ENCODE results near the gene PACSIN2.

PACSIN2 gene

GRCh38 chr22:42825796-42826195, 189.2 kb downstream of the PACSIN2 start:
- DNase-seq (ENCODE audit: extremely low read depth, insufficient read length), result no peak
- Histone ChIP-seq H3K36me3 (ENCODE audit: control insufficient read depth, insufficient read depth, low read length) (peaks cover 13% of the 10 kb centered on the region), H3K4me3 (replicated peaks; ENCODE audit: low read depth, low read length) (no peak overlapping the region), H3K27me3 (replicated peaks; ENCODE audit: control insufficient read depth, insufficient read depth, low read length) (no peaks in the 10 kb centered on the region)
- TF ChIP-seq, protein P1, sequence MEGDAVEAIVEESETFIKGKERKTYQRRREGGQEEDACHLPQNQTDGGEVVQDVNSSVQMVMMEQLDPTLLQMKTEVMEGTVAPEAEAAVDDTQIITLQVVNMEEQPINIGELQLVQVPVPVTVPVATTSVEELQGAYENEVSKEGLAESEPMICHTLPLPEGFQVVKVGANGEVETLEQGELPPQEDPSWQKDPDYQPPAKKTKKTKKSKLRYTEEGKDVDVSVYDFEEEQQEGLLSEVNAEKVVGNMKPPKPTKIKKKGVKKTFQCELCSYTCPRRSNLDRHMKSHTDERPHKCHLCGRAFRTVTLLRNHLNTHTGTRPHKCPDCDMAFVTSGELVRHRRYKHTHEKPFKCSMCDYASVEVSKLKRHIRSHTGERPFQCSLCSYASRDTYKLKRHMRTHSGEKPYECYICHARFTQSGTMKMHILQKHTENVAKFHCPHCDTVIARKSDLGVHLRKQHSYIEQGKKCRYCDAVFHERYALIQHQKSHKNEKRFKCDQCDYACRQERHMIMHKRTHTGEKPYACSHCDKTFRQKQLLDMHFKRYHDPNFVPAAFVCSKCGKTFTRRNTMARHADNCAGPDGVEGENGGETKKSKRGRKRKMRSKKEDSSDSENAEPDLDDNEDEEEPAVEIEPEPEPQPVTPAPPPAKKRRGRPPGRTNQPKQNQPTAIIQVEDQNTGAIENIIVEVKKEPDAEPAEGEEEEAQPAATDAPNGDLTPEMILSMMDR (IDR thresholded peaks at IDR 0.05; ENCODE audit: insufficient read depth, low read length, poor library complexity, severe bottlenecking), result no peak

- TF ChIP-seq, protein P1 (IDR thresholded peaks at IDR 0.05; ENCODE audit: insufficient read depth, low read length, poor library complexity, severe bottlenecking), result no peak
- H3K36me3 ChIP-seq (ENCODE audit: control insufficient read depth, insufficient read depth, low read length), result peaks cover 9% of the 10 kb centered on the region
- DNase-seq (ENCODE audit: extremely low read depth, insufficient read length), result no peak
- no peaks in the 10 kb centered on the region for H3K27me3 ChIP-seq (replicated peaks; ENCODE audit: control insufficient read depth, insufficient read depth, low read length)
- H3K4me3 ChIP-seq (replicated peaks; ENCODE audit: low read depth, low read length), result no peak overlapping the region
Measured at GRCh38 chr22:42821386-42821785, 193.6 kb downstream of the PACSIN2 start.

- no peak overlapping the region for H3K4me3 ChIP-seq (replicated peaks; ENCODE audit: low read depth, low read length)
- TF ChIP-seq, protein P1 (IDR thresholded peaks at IDR 0.05; ENCODE audit: insufficient read depth, low read length, poor library complexity, severe bottlenecking), result no peak
- H3K27me3 ChIP-seq (replicated peaks; ENCODE audit: control insufficient read depth, insufficient read depth, low read length), result no peaks in the 10 kb centered on the region
- H3K36me3 ChIP-seq (ENCODE audit: control insufficient read depth, insufficient read depth, low read length), result peaks cover 6% of the 10 kb centered on the region
- DNase-seq (ENCODE audit: extremely low read depth, insufficient read length), result no peak
Measured at GRCh38 chr22:42820045-42820763, 194.7 kb downstream of the PACSIN2 start.
